WTC11 (cell line): ENCODE data around the gene CDRT4.

ENCODE experiments used
- CTCF ChIP-seq: fragments of 200-600 bp; IDR thresholded peaks from 2 replicates; pipeline ENCODE4 v1.8.0; 2022; ENCODE audit warnings: antibody characterized with exemption
- E2F5 ChIP-seq: sonication (generic); formaldehyde crosslinking; IDR thresholded peaks from 2 replicates; pipeline ENCODE4 v1.8.1; 2022; ENCODE audit warnings: mild to moderate bottlenecking, moderate library complexity, missing genetic modification reagents
- KAT7 ChIP-seq: sonication (generic); formaldehyde crosslinking; IDR thresholded peaks from 2 replicates; pipeline ENCODE4 v1.8.1; 2023; ENCODE audit warnings: missing genetic modification reagents, mild to moderate bottlenecking, borderline replicate concordance

GRCh38 chr17:15479703-15480102, 12.3 kb upstream of the CDRT4 start:
- TF ChIP-seq CTCF (no peak), KAT7 (no peak), E2F5 (CRISPR knock-in tag) (no peak)
